Type B pancreatic cell (in vitro differentiated cells): Measurements from ENCODE around the gene EXOC4. TPM values are rescaled to one million over a fixed set of nuclear protein-coding genes. Genes with fewer than 3 reads are reported as not detected.

ENCODE experiments used
- DNase-seq: peaks from one replicate; pipeline ENCODE4 v3.0.0; 2021; ENCODE audit warnings: mixed read lengths; ENCODE audit not compliant: unreplicated experiment; ENCODE audit errors: extremely low spot score
- H3K27ac Mint-ChIP-seq: 2 replicates; pipeline ENCODE4 v1.8.0; 2021; ENCODE audit warnings: mild to moderate bottlenecking, mixed read lengths
- H3K27me3 Mint-ChIP-seq: 2 replicates; pipeline ENCODE4 v1.8.0; 2021; ENCODE audit warnings: mixed read lengths
- H3K36me3 Mint-ChIP-seq: 2 replicates; pipeline ENCODE4 v1.8.0; 2021; ENCODE audit warnings: mixed read lengths
- H3K4me1 Mint-ChIP-seq: one replicate; pipeline ENCODE4 v1.8.0; 2021; ENCODE audit warnings: mixed read lengths; ENCODE audit not compliant: unreplicated experiment
- H3K4me3 Mint-ChIP-seq: 2 replicates; pipeline ENCODE4 v1.8.0; 2021; ENCODE audit warnings: mild to moderate bottlenecking, mixed read lengths
- H3K9me3 Mint-ChIP-seq: 2 replicates; pipeline ENCODE4 v1.8.0; 2021; ENCODE audit warnings: mixed read lengths
- CTCF ChIP-seq: fragments of 200-600 bp; sonication (generic); conservative IDR thresholded peaks from 2 replicates; pipeline ENCODE4 v1.5.0; 2021; ENCODE audit warnings: antibody characterized with exemption, mild to moderate bottlenecking
- total RNA-seq: library from RNA; stranded (reverse); gene quantifications from 2 replicates; pipeline ENCODE4 v1.2.1, GENCODE V29; 2021; ENCODE audit warnings: low replicate concordance

Gene EXOC4
- total RNA-seq, 1 donor from 2014 or later = 95.5 TPM

DNA sequence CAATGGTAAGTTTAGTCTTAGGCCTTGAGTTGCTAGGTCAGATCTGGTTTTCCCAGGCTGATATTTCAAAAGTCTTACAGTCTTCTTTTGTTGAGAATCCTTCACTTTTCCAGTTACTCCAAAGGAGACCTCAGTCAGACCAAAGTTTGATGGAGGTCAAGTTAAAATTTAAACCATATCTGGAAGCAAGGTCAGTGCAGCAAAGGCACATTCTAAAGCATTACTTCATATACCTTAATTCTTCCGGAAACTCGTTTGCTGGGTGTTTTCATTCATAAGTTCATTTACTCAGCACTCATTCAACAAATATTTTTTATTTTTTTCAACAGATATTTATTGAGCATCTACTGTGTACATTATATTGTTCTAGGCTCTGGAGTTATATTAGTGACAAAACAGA, 471.3 kb downstream of the EXOC4 start:
- Mint-ChIP-seq H3K27me3 (peaks cover 12% of the 10 kb centered on the region), H3K36me3 (peaks cover 5% of the 10 kb centered on the region), H3K4me3 (no peak overlapping the region), H3K9me3 (no peaks in the 10 kb centered on the region), H3K4me1 (no peaks in the 10 kb centered on the region), H3K27ac (no peak overlapping the region)
- DNase-seq = no peak
- TF ChIP-seq CTCF = no peak

- Mint-ChIP-seq H3K36me3 (peaks cover 5% of the 10 kb centered on the region), H3K27me3 (peaks cover 12% of the 10 kb centered on the region), H3K27ac (no peak overlapping the region), H3K4me1 (no peaks in the 10 kb centered on the region), H3K9me3 (no peaks in the 10 kb centered on the region), H3K4me3 (no peak overlapping the region)
- no peak for DNase-seq
- no peak for TF ChIP-seq CTCF
These were observed 471.8 kb downstream of the EXOC4 start for GRCh38 chr7:133724694-133725093.

GRCh38 chr7:133727476-133728214, 474.8 kb downstream of the EXOC4 start:
- no peaks in the 10 kb centered on the region for H3K9me3 Mint-ChIP-seq
- peaks cover 16% of the 10 kb centered on the region for H3K27me3 Mint-ChIP-seq
- no peak for TF ChIP-seq CTCF
- no peak overlapping the region for H3K27ac Mint-ChIP-seq
- peaks cover 5% of the 10 kb centered on the region for H3K4me1 Mint-ChIP-seq
- H3K4me3 Mint-ChIP-seq = no peak overlapping the region
- no peak for DNase-seq
- H3K36me3 Mint-ChIP-seq = peaks cover 5% of the 10 kb centered on the region

- peaks cover 5% of the 10 kb centered on the region for H3K4me1 Mint-ChIP-seq
- H3K27me3 Mint-ChIP-seq = peaks cover 22% of the 10 kb centered on the region
- H3K27ac Mint-ChIP-seq = no peak overlapping the region
- DNase-seq = no peak
- H3K36me3 Mint-ChIP-seq = no peaks in the 10 kb centered on the region
- TF ChIP-seq CTCF = no peak
- no peak overlapping the region for H3K4me3 Mint-ChIP-seq
- H3K9me3 Mint-ChIP-seq = no peaks in the 10 kb centered on the region
These were observed 477.5 kb downstream of the EXOC4 start for GRCh38 chr7:133730360-133730759.

GRCh38 chr7:133733401-133733800, 480.5 kb downstream of the EXOC4 start:
- Mint-ChIP-seq H3K27ac (no peak overlapping the region), H3K9me3 (no peaks in the 10 kb centered on the region), H3K36me3 (no peaks in the 10 kb centered on the region), H3K4me1 (peaks cover 8% of the 10 kb centered on the region), H3K27me3 (peaks cover 36% of the 10 kb centered on the region), H3K4me3 (no peak overlapping the region)
- TF ChIP-seq CTCF = no peak
- no peak for DNase-seq
